EL (cell line): Measurements from ENCODE around the gene MIPOL1.
"Not testable (repeated sequence)": the region's sequence is repeated elsewhere in the genome, so short reads cannot be mapped to it uniquely, and the experiment has no call there.

Experiments used
- DNase-seq: peaks from one replicate; pipeline ENCODE4 v3.0.0-alpha.2; 2016

The MIPOL1 gene

GRCh38 chr14:37406095-37406494, 208.4 kb downstream of the MIPOL1 start:
- no peak for DNase-seq

- peak; percentile 2 for DNase-seq
Measured at GRCh38 chr14:37411079-37411735, 213.5 kb downstream of the MIPOL1 start.

- DNase-seq = no peak
Measured at GRCh38 chr14:37413050-37413449, 215.3 kb downstream of the MIPOL1 start.

- no peak for DNase-seq
Measured at GRCh38 chr14:37413504-37414003, 215.8 kb downstream of the MIPOL1 start.

- no peak for DNase-seq
Measured at GRCh38 chr14:37416264-37416663, 218.5 kb downstream of the MIPOL1 start.

- DNase-seq = no peak
Measured at GRCh38 chr14:37417151-37417550, 219.4 kb downstream of the MIPOL1 start.

GRCh38 chr14:37417833-37418232, 220.1 kb downstream of the MIPOL1 start:
- no peak for DNase-seq

- DNase-seq = no peak
Measured at GRCh38 chr14:37420622-37421021, 222.9 kb downstream of the MIPOL1 start.

- no peak for DNase-seq
Measured at GRCh38 chr14:37422319-37422718, 224.6 kb downstream of the MIPOL1 start.

- DNase-seq = no peak
Measured at GRCh38 chr14:37422748-37423147, 225.0 kb downstream of the MIPOL1 start.

GRCh38 chr14:37428954-37429353, 231.2 kb downstream of the MIPOL1 start:
- DNase-seq = no peak

GRCh38 chr14:37429618-37430017, 231.9 kb downstream of the MIPOL1 start:
- no peak for DNase-seq

GRCh38 chr14:37434867-37435266, 237.1 kb downstream of the MIPOL1 start:
- DNase-seq = no peak

GRCh38 chr14:37436519-37436918, 238.8 kb downstream of the MIPOL1 start:
- no peak for DNase-seq

- no peak for DNase-seq
Measured at GRCh38 chr14:37437490-37437889, 239.8 kb downstream of the MIPOL1 start.

- DNase-seq = no peak
Measured at GRCh38 chr14:37438444-37438843, 240.7 kb downstream of the MIPOL1 start.

- peak; percentile 6 for DNase-seq
Measured at GRCh38 chr14:37443461-37443860, 245.7 kb downstream of the MIPOL1 start.

- DNase-seq = no peak
Measured at GRCh38 chr14:37447883-37448391, 250.2 kb downstream of the MIPOL1 start.

- no peak for DNase-seq
Measured at GRCh38 chr14:37452323-37452722, 254.6 kb downstream of the MIPOL1 start.

- DNase-seq = no peak
Measured at GRCh38 chr14:37453985-37454384, 256.2 kb downstream of the MIPOL1 start.

- DNase-seq = no peak
Measured at GRCh38 chr14:37457334-37457733, 259.6 kb downstream of the MIPOL1 start.

GRCh38 chr14:37462426-37462825, 264.7 kb downstream of the MIPOL1 start:
- DNase-seq = not testable (repeated sequence)

- no peak for DNase-seq
Measured at GRCh38 chr14:37464192-37464858, 266.6 kb downstream of the MIPOL1 start.

GRCh38 chr14:37466003-37466622, 268.4 kb downstream of the MIPOL1 start:
- DNase-seq = no peak
